HCT116 (cell line): ENCODE data around the gene PRKAR2A. TPM values are rescaled to one million over a fixed set of nuclear protein-coding genes. Genes with fewer than 3 reads are reported as not detected.

Experiments used
- ATAC-seq: fragments of 200-7000 bp; cut with Tn5 transposase; 2 replicates; pipeline ENCODE4 v1.9.1; 2020; ENCODE audit warnings: mild to moderate bottlenecking, moderate library complexity
- BruUV-seq: library from RNA; stranded (reverse); fragments of 400-500 nt; replicated peaks from 2 replicates; lab custom pipeline; 2021; lab: Mats Ljungman, UMichigan
- CTCF ChIA-PET: fragments of 300-600 bp; sonication (Branson Sonifier 250); formaldehyde crosslinking; loops from one replicate; lab custom pipeline; 2021; ENCODE audit warnings: antibody characterized with exemption; lab: Charles Lee
- POLR2A ChIA-PET: fragments of 300-600, 350-600 bp; sonication (Branson Sonifier 250); formaldehyde crosslinking; loops from one replicate; lab custom pipeline; 2021; ENCODE audit warnings: antibody characterized with exemption; lab: Charles Lee
- RAD21 ChIA-PET, 2 experiments: fragments of 300-600 bp; sonication (Branson Sonifier 250); formaldehyde crosslinking; loops; one replicate each; lab custom pipeline; 2023; ENCODE audit warnings: low total read pairs in 2 of 2; ENCODE audit not compliant: uncharacterized antibody in 2 of 2, unreplicated experiment in 2 of 2, low non-redundant PET in 1 of 2; lab: Charles Lee
- DNase-seq: peaks from one replicate; pipeline ENCODE4 v3.0.0-alpha.2; 2010; ENCODE audit warnings: low read depth, low spot score
- H2AFZ ChIP-seq: fragments of 200-600 bp; shearing (Covaris generic), sonication (generic); 2 replicates; pipeline ENCODE4 v1.6.1; 2017; ENCODE audit warnings: low read depth, mixed run types, mixed read lengths, antibody characterized with exemption, low read length; ENCODE audit not compliant: poor library complexity, severe bottlenecking
- H3K27ac ChIP-seq: 2 replicates; pipeline ENCODE4 v1.5.1; 2012; ENCODE audit warnings: low read depth, low read length
- H3K27me3 ChIP-seq: fragments of 200-600 bp; sonication (generic); 2 replicates; pipeline ENCODE4 v1.6.1; 2016; ENCODE audit warnings: mixed run types, low read length, mixed read lengths; ENCODE audit not compliant: insufficient read depth
- H3K36me3 ChIP-seq, 2 experiments: fragments of 200-500 bp in 1 of 2; fragments of 200-600 bp in 1 of 2; sonication (Bioruptor generic) in 1 of 2; sonication (generic) in 1 of 2; 2 replicates each; pipeline versions ENCODE4 v1.5.1 to v1.6.1; 2014 to 2016; ENCODE audit warnings: low read length in 2 of 2, inconsistent platforms in 1 of 2, mixed read lengths in 1 of 2, mixed run types in 1 of 2; ENCODE audit not compliant: insufficient read depth in 2 of 2, control insufficient read depth in 1 of 2
- H3K4me1 ChIP-seq, 2 experiments: fragments of 200-600 bp in 1 of 2; sonication (generic) in 1 of 2; 2 replicates each; pipeline versions ENCODE4 v1.5.1 to v1.6.1; 2012 to 2017; ENCODE audit warnings: low read length in 2 of 2, inconsistent platforms in 1 of 2, mild to moderate bottlenecking in 1 of 2, mixed read lengths in 1 of 2, mixed run types in 1 of 2, moderate library complexity in 1 of 2; ENCODE audit not compliant: insufficient read depth in 2 of 2, control insufficient read depth in 1 of 2
- H3K4me2 ChIP-seq: fragments of 200-600 bp; sonication (generic); 2 replicates; pipeline ENCODE4 v1.6.1; 2017; ENCODE audit warnings: mixed run types, low read length, mixed read lengths
- H3K4me3 ChIP-seq, 2 experiments: fragments of 200-600 bp in 1 of 2; sonication (generic) in 1 of 2; replicated peaks in 1 of 2; 2 replicates each; pipeline ENCODE4 v1.5.1; 2011 to 2016; ENCODE audit warnings: low read length in 2 of 2, control low read depth in 1 of 2, low read depth in 1 of 2, mild to moderate bottlenecking in 1 of 2, mixed read lengths in 1 of 2, mixed run types in 1 of 2
- H3K79me2 ChIP-seq: fragments of 200-600 bp; sonication (generic); 2 replicates; pipeline ENCODE4 v1.6.1; 2017; ENCODE audit warnings: mild to moderate bottlenecking, mixed run types, low read length, moderate library complexity, mixed read lengths; ENCODE audit not compliant: insufficient read depth
- H3K9ac ChIP-seq: fragments of 200-600 bp; sonication (generic); 2 replicates; pipeline ENCODE4 v1.6.1; 2016; ENCODE audit warnings: low read length, mixed read lengths
- H3K9me2 ChIP-seq: fragments of 200-600 bp; sonication (generic), shearing (Covaris generic); 2 replicates; pipeline ENCODE4 v1.6.1; 2017; ENCODE audit warnings: mixed run types, mild to moderate bottlenecking, moderate library complexity; ENCODE audit not compliant: insufficient read depth
- H3K9me3 ChIP-seq, 2 experiments: fragments of 200-500 bp in 1 of 2; fragments of 200-600 bp in 1 of 2; sonication (Bioruptor generic) in 1 of 2; sonication (generic) in 1 of 2; 2 replicates each; pipeline ENCODE4 v1.6.1; 2014 to 2017; ENCODE audit warnings: low read length in 2 of 2, mixed read lengths in 2 of 2, inconsistent platforms in 1 of 2, low read depth in 1 of 2, mild to moderate bottlenecking in 1 of 2, mixed run types in 1 of 2, moderate library complexity in 1 of 2; ENCODE audit not compliant: control insufficient read depth in 1 of 2, insufficient read depth in 1 of 2
- H4K20me1 ChIP-seq: fragments of 200-600 bp; sonication (generic), shearing (Covaris generic); 2 replicates; pipeline ENCODE4 v1.6.1; 2017; ENCODE audit warnings: mixed run types, mild to moderate bottlenecking, moderate library complexity; ENCODE audit not compliant: insufficient read depth
- CBX3 ChIP-seq: IDR thresholded peaks from 2 replicates; pipeline ENCODE4 v1.6.1; 2012; ENCODE audit warnings: low read depth
- EZH2 ChIP-seq: fragments of 200-600 bp; sonication (generic); IDR thresholded peaks from 2 replicates; pipeline ENCODE4 v1.6.1; 2017; ENCODE audit warnings: antibody characterized with exemption, mixed run types
- POLR2AphosphoS5 ChIP-seq: IDR thresholded peaks from 2 replicates; pipeline ENCODE4 v1.6.1; 2011; ENCODE audit warnings: mild to moderate bottlenecking, low read depth, low read length, moderate library complexity
- SP1 ChIP-seq: IDR thresholded peaks from 2 replicates; pipeline ENCODE4 v1.6.1; 2012; ENCODE audit warnings: low read depth
- YY1 ChIP-seq: IDR thresholded peaks from 2 replicates; pipeline ENCODE4 v1.6.1; 2011; ENCODE audit warnings: low read length, low read depth, moderate library complexity, mild to moderate bottlenecking; ENCODE audit not compliant: insufficient replicate concordance; ENCODE audit errors: extremely low read depth
- ZFX ChIP-seq: fragments of 450-650 bp; IDR thresholded peaks from 2 replicates; pipeline ENCODE4 v1.6.1; 2017
- ZNF274 ChIP-seq: fragments of 200-500 bp; sonication (Bioruptor generic); IDR thresholded peaks from 2 replicates; pipeline ENCODE4 v1.6.1; 2014; ENCODE audit warnings: mild to moderate bottlenecking, low read depth, low read length, inconsistent platforms
- intact Hi-C: fragments of 100-400 bp; cut with micrococcal nuclease; formaldehyde crosslinking; loops from 2 replicates; pipeline ENCODE4 v1.10.0; 2022
- total RNA-seq: library from RNA; stranded (reverse); gene quantifications from one replicate; pipeline ENCODE4 v1.2.1, GENCODE V29; 2021; ENCODE audit not compliant: unreplicated experiment
- TF ChIP-seq, protein P1 (sequence below): IDR thresholded peaks from 2 replicates; pipeline ENCODE4 v1.6.1; 2012; ENCODE audit warnings: low read depth
- TF ChIP-seq, protein P2 (sequence below): IDR thresholded peaks from 2 replicates; pipeline ENCODE4 v1.6.1; 2012
- TF ChIP-seq, protein P3 (sequence below): IDR thresholded peaks from 2 replicates; pipeline ENCODE4 v1.6.1; 2011; ENCODE audit warnings: mild to moderate bottlenecking, low read length, moderate library complexity; ENCODE audit not compliant: insufficient replicate concordance; ENCODE audit errors: extremely low read depth

PRKAR2A gene
- total RNA-seq, 1 experiment from 2014 or later, result 63.3 TPM

DNA sequence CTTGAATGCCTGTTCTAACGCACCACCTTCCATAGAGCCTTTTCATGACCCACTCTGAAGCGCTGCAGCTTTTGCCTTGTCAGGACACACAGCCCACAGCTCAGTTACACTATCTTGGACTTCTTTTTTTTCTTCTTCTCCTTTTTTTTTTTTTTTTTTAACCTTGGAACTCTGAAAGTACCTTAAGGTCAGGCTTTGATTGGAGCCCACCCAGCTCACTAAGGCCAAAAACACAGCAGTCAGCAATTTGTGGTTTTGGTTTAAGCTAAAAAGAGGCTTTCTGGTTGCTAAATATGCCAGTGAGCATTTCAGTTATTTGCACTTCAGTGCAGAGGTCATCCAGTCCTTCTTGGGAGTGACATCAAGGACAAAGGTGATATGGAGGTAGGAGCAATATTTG is 49.3 kb upstream of the PRKAR2A start:
- H3K4me1 ChIP-seq, result peaks cover 6 to 18% of the 10 kb centered on the region in 2 experiments; a peak in 3 of 4 replicates
- no peaks in the 10 kb centered on the region for H3K79me2 ChIP-seq
- H2AFZ ChIP-seq, result no peak overlapping the region
- no peak overlapping the region for H3K9ac ChIP-seq
- no peaks in the 10 kb centered on the region for H3K9me3 ChIP-seq
- H3K27ac ChIP-seq, result no peak overlapping the region
- RAD21 ChIA-PET, result no interaction called here
- DNase-seq (no peak), ATAC-seq (no peak)
- no TSS peak for BruUV-seq
- TF ChIP-seq ZNF274, result no peak
- TF ChIP-seq, protein P1, sequence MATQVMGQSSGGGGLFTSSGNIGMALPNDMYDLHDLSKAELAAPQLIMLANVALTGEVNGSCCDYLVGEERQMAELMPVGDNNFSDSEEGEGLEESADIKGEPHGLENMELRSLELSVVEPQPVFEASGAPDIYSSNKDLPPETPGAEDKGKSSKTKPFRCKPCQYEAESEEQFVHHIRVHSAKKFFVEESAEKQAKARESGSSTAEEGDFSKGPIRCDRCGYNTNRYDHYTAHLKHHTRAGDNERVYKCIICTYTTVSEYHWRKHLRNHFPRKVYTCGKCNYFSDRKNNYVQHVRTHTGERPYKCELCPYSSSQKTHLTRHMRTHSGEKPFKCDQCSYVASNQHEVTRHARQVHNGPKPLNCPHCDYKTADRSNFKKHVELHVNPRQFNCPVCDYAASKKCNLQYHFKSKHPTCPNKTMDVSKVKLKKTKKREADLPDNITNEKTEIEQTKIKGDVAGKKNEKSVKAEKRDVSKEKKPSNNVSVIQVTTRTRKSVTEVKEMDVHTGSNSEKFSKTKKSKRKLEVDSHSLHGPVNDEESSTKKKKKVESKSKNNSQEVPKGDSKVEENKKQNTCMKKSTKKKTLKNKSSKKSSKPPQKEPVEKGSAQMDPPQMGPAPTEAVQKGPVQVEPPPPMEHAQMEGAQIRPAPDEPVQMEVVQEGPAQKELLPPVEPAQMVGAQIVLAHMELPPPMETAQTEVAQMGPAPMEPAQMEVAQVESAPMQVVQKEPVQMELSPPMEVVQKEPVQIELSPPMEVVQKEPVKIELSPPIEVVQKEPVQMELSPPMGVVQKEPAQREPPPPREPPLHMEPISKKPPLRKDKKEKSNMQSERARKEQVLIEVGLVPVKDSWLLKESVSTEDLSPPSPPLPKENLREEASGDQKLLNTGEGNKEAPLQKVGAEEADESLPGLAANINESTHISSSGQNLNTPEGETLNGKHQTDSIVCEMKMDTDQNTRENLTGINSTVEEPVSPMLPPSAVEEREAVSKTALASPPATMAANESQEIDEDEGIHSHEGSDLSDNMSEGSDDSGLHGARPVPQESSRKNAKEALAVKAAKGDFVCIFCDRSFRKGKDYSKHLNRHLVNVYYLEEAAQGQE, result no peak
- TF ChIP-seq POLR2AphosphoS5, result no peak
- TF ChIP-seq CBX3, result no peak
- TF ChIP-seq, protein P2, sequence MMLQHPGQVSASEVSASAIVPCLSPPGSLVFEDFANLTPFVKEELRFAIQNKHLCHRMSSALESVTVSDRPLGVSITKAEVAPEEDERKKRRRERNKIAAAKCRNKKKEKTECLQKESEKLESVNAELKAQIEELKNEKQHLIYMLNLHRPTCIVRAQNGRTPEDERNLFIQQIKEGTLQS, result no peak
- TF ChIP-seq SP1, result no peak
- TF ChIP-seq, protein P3, sequence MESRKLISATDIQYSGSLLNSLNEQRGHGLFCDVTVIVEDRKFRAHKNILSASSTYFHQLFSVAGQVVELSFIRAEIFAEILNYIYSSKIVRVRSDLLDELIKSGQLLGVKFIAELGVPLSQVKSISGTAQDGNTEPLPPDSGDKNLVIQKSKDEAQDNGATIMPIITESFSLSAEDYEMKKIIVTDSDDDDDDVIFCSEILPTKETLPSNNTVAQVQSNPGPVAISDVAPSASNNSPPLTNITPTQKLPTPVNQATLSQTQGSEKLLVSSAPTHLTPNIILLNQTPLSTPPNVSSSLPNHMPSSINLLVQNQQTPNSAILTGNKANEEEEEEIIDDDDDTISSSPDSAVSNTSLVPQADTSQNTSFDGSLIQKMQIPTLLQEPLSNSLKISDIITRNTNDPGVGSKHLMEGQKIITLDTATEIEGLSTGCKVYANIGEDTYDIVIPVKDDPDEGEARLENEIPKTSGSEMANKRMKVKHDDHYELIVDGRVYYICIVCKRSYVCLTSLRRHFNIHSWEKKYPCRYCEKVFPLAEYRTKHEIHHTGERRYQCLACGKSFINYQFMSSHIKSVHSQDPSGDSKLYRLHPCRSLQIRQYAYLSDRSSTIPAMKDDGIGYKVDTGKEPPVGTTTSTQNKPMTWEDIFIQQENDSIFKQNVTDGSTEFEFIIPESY, result no peak
- TF ChIP-seq ZFX, result no peak
- no peak for TF ChIP-seq YY1
- no peak for TF ChIP-seq EZH2
- TF ChIP-seq, all 23 proteins: peak for 0
- no peaks in the 10 kb centered on the region for H3K27me3 ChIP-seq
- CTCF ChIA-PET, result no interaction called here
- H3K9me2 ChIP-seq, result no peaks in the 10 kb centered on the region
- intact Hi-C loops, result no loop called here
- no peak overlapping the region for H3K4me2 ChIP-seq
- no peaks in the 10 kb centered on the region for H4K20me1 ChIP-seq
- H3K36me3 ChIP-seq, result no peaks in the 10 kb centered on the region
- POLR2A ChIA-PET, result no interaction called here
- H3K4me3 ChIP-seq, result no peak overlapping the region
